ENCODE data around the gene RPL28. TPM values are rescaled to one million over a fixed set of nuclear protein-coding genes. Genes with fewer than 3 reads are reported as not detected.
A peak's percentile ranks its signal among the peaks of the same experiment; 100 is the strongest.

RPL28 gene
- total RNA-seq, 2 donors from 2014 or later = 113 to 268 TPM

DNA sequence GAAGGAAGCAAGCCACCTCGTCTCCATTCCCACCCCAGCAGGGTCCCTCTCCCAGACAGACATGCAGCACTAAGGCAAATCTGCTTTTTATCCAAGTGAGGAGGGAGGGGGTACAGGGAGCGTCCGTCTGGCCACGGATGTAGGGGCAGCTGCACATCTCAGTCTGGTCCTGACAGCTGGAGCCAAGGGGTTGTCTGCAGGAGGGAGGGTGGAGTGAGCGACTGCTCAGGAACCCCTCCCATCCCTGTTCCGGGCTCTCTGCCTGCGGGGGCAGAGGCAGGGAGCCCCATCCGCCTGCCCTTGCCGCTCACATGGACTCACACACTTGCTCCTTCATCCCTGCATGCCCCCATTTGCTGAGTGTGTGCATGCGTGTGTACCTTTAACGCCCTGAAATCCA, 6.6 kb upstream of the RPL28 start:
- intact Hi-C loops (cut with DNase I) = no loop called here
- peaks cover 0 to under 1% of the 10 kb centered on the region in 2 donors for H3K27me3 ChIP-seq
- no peak overlapping the region for H3K27ac ChIP-seq
- TF ChIP-seq, protein P1, sequence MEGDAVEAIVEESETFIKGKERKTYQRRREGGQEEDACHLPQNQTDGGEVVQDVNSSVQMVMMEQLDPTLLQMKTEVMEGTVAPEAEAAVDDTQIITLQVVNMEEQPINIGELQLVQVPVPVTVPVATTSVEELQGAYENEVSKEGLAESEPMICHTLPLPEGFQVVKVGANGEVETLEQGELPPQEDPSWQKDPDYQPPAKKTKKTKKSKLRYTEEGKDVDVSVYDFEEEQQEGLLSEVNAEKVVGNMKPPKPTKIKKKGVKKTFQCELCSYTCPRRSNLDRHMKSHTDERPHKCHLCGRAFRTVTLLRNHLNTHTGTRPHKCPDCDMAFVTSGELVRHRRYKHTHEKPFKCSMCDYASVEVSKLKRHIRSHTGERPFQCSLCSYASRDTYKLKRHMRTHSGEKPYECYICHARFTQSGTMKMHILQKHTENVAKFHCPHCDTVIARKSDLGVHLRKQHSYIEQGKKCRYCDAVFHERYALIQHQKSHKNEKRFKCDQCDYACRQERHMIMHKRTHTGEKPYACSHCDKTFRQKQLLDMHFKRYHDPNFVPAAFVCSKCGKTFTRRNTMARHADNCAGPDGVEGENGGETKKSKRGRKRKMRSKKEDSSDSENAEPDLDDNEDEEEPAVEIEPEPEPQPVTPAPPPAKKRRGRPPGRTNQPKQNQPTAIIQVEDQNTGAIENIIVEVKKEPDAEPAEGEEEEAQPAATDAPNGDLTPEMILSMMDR (IDR thresholded peaks at IDR 0.05) = no peak
- no peak for TF ChIP-seq POLR2A (IDR thresholded peaks at IDR 0.05)
- no peaks in the 10 kb centered on the region for H3K9me3 ChIP-seq
- 73 to 85% methylated on average over 10 to 11 of the region's 11 CpGs for WGBS, 2 donors
- ATAC-seq (no peak), DNase-seq (no peak)
- H3K4me3 ChIP-seq = no peak overlapping the region
- H3K4me1 ChIP-seq = peaks cover 23% of the 10 kb centered on the region
- no peaks in the 10 kb centered on the region for H3K36me3 ChIP-seq (replicated peaks in 1 of 2; ENCODE audit: insufficient read depth in 1 of 2, low read depth in 2 of 2)

DNA sequence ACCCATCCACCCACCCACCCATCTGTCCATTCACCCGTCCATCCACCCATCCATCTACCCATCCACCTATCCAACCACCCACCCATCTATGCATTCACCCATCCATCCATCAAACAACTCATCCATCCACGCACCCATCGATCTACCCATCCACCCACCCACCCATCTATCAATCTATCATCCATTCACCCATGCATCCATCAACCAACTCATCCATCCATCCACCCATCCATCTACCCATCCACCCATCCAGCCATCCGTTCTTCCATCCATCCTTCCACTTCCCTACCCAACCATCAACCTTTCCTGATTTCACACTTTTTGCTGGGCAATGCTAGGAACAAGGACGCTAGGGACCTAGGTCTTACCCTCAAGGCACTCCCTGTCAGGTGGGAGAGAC, 3.7 kb upstream of the RPL28 start:
- no peaks in the 10 kb centered on the region for H3K36me3 ChIP-seq (replicated peaks in 1 of 2; ENCODE audit: insufficient read depth in 1 of 2, low read depth in 2 of 2)
- H3K4me1 ChIP-seq = peaks cover 33% of the 10 kb centered on the region
- ATAC-seq = no peak
- H3K4me3 ChIP-seq = no peak overlapping the region
- 100% methylated on average over 5 of the region's 5 CpGs for WGBS, 2 donors
- TF ChIP-seq, protein P1 (IDR thresholded peaks at IDR 0.05) = no peak
- TF ChIP-seq POLR2A (IDR thresholded peaks at IDR 0.05) = no peak
- no peak overlapping the region for H3K27ac ChIP-seq
- H3K9me3 ChIP-seq = no peaks in the 10 kb centered on the region
- no peak for DNase-seq
- H3K27me3 ChIP-seq = no peaks in the 10 kb centered on the region
- intact Hi-C loops (cut with DNase I) = loop anchor here (10.0 kb wide), 1 partner anchor 77 kb away; no protein-coding TSS in a partner anchor

DNA sequence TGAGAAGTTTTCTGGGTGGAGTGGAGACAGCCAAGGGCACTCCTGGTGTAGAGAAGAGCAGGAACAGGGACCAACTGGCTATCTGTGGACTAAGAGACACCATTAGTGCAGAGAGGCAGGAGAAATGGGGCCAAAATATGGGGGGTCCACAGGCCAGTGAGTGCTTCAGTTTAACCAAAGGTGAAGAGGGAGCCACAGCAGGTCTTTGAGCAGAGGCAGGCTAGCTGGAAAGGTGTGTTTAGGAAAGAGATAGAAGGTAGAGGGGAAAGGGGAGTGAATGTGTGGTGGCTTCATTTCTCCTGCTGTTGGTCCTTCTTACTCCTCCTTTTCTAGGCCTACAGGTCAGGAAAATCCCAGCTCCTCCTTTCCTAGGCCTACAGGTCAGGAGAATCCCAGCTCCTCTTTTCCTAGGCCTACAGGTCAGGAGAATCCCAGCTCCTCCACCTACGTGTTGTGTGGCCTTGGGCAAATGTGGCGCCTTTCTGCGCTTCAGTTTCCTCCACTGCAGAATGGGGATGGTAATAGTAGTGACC, 3.1 kb upstream of the RPL28 start:
- H3K27ac ChIP-seq = no peak overlapping the region
- intact Hi-C loops (cut with DNase I) = loop anchor here (10.0 kb wide), 1 partner anchor 78 kb away; no protein-coding TSS in a partner anchor
- no peak overlapping the region for H3K4me3 ChIP-seq
- H3K4me1 ChIP-seq = peaks cover 39% of the 10 kb centered on the region
- no peaks in the 10 kb centered on the region for H3K9me3 ChIP-seq
- TF ChIP-seq, protein P1 (IDR thresholded peaks at IDR 0.05) = no peak
- no peak for TF ChIP-seq POLR2A (IDR thresholded peaks at IDR 0.05)
- ATAC-seq (no peak), DNase-seq (no peak)
- H3K27me3 ChIP-seq = no peaks in the 10 kb centered on the region
- WGBS, 2 donors = 88 to 100% methylated on average over 3 of the region's 3 CpGs
- no peaks in the 10 kb centered on the region for H3K36me3 ChIP-seq (replicated peaks in 1 of 2; ENCODE audit: insufficient read depth in 1 of 2, low read depth in 2 of 2)

DNA sequence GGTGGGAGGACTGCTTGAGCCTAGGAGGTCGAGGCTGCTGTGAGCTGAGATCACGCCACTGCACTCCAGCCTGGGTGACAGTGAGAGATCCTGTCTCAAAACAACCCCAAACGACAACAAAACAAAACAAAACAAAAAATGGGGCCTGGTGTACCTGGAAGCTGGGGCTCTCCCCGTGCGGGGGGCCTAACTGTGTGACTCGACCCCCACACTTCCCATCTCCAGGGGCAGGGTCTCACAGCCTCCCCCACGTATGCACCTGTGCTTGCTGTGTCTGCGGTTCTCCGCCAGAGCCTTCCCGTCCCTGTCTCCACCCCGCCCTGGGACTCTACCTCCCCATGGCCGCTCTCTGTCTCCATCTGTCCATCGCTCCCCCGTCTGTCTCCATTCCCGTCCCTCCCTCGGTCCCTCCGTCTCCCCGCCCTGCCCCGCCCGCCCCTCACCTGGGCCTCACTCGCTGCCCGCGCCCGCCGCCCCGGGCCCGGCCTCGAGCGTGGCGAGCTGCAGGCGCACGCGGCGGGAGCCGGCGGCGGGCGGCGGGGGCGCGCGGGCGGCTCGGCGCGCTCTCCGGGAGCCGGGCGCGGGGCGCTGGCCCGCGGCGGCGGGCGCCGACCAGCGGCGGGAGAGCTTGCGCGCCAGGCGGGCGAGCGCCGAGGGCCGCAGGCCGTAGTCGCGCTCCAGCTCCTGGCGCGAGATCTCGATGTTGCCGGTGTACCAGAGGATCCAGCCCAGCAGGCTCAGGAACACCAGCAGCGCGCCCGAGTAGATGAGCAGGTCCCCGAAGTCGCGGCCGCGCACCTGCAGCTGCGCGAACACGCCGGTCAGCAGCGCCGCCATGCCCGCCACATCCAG, 2.2 kb upstream of the RPL28 start:
- WGBS, 2 donors = 5 to 25% methylated on average over 9 to 60 of the region's 88 CpGs
- Histone ChIP-seq H3K4me3 (no peak overlapping the region), H3K9me3 (no peaks in the 10 kb centered on the region), H3K36me3 (replicated peaks in 1 of 2; ENCODE audit: insufficient read depth in 1 of 2, low read depth in 2 of 2) (peaks cover 0 to 6% of the 10 kb centered on the region in 2 donors), H3K27me3 (no peaks in the 10 kb centered on the region), H3K27ac (peak overlapping the region; percentile 84 to 96 (median 94)), H3K4me1 (peaks cover 48% of the 10 kb centered on the region)
- DNase-seq = peak; percentile 69 to 74 (median 72)
- ATAC-seq = peak; percentile 38
- TF ChIP-seq, protein P1 (IDR thresholded peaks at IDR 0.05) = peak in 4 of 7 experiments; percentile 9 to 60 (median 33)
- peak; percentile 15 to 58 (median 58) for TF ChIP-seq POLR2A (IDR thresholded peaks at IDR 0.05)
- intact Hi-C loops (cut with DNase I) = loop anchor here (10.0 kb wide), 1 partner anchor 79 kb away; no protein-coding TSS in a partner anchor
